ENCODE measurements around the gene MRPL39. TPM values are rescaled to one million over a fixed set of nuclear protein-coding genes. Genes with fewer than 3 reads are reported as not detected.
A peak's percentile ranks its signal among the peaks of the same experiment; 100 is the strongest.

The MRPL39 gene
- 10 to 100 TPM; 12.5 to 30.5 (median 28.1) TPM for total RNA-seq

GRCh38 chr21:25607151-25608043 lies at the start of gene MRPL39:
TSS of gene MRPL39 (minus strand) at chr21:25607481. CDS start at chr21:25607475, 6 bp downstream.
- peak; percentile 53 for DNase-seq
- no peaks in the 10 kb centered on the region for H3K9me3 ChIP-seq
- peaks cover 12 to 42% (median 18%) of the 10 kb centered on the region in 3 donors for H3K4me1 ChIP-seq
- 1% methylated on average over 14 to 26 of the region's 71 CpGs for WGBS, 2 donors
- peak within 1 kb of the TSS; percentile 85 to 92 (median 92) for H3K27ac ChIP-seq
- TF ChIP-seq CTCF (IDR thresholded peaks at IDR 0.05) (peak; percentile 24 to 63 (median 42)), POLR2A (IDR thresholded peaks at IDR 0.05) (peak in 1 of 4 donors; percentile 6)
- intact Hi-C loops (cut with DNase I), result loop anchor here (5.0 kb wide), 1 partner anchor 100 kb away; no protein-coding TSS in a partner anchor
- H3K27me3 ChIP-seq, result no peaks in the 10 kb centered on the region
- peaks cover 0 to 37% (median 8%) of the 10 kb centered on the region in 3 donors for H3K36me3 ChIP-seq
- peak within 1 kb of the TSS; percentile 81 to 97 (median 90) for H3K4me3 ChIP-seq

GRCh38 chr21:25656412-25656811 lies 49.1 kb upstream of the MRPL39 start:
- Histone ChIP-seq H3K9me3 (no peaks in the 10 kb centered on the region), H3K27me3 (no peaks in the 10 kb centered on the region), H3K27ac (no peak overlapping the region), H3K36me3 (no peaks in the 10 kb centered on the region), H3K4me1 (no peaks in the 10 kb centered on the region), H3K4me3 (no peak overlapping the region)
- intact Hi-C loops (cut with DNase I), result no loop called here
- 82 to 97% methylated on average over 2 of the region's 2 CpGs for WGBS, 2 donors
- no peak for DNase-seq
- TF ChIP-seq POLR2A (IDR thresholded peaks at IDR 0.05) (no peak), CTCF (IDR thresholded peaks at IDR 0.05) (no peak)

GRCh38 chr21:25649146-25649545 lies 41.9 kb upstream of the MRPL39 start:
- WGBS, 2 donors, result 68 to 71% methylated on average over 7 of the region's 7 CpGs
- no peaks in the 10 kb centered on the region for H3K27me3 ChIP-seq
- H3K4me1 ChIP-seq, result no peaks in the 10 kb centered on the region
- no peak overlapping the region for H3K4me3 ChIP-seq
- no peak overlapping the region for H3K27ac ChIP-seq
- TF ChIP-seq POLR2A (IDR thresholded peaks at IDR 0.05) (no peak), CTCF (IDR thresholded peaks at IDR 0.05) (no peak)
- no peak for DNase-seq
- H3K36me3 ChIP-seq, result no peaks in the 10 kb centered on the region
- intact Hi-C loops (cut with DNase I), result no loop called here
- H3K9me3 ChIP-seq, result no peaks in the 10 kb centered on the region

- WGBS, 2 donors, result 41 to 42% methylated on average over 5 of the region's 5 CpGs
- no peak for DNase-seq
- Histone ChIP-seq H3K36me3 (no peaks in the 10 kb centered on the region), H3K27me3 (no peaks in the 10 kb centered on the region), H3K4me3 (no peak overlapping the region), H3K27ac (no peak overlapping the region), H3K4me1 (no peaks in the 10 kb centered on the region), H3K9me3 (no peaks in the 10 kb centered on the region)
- intact Hi-C loops (cut with DNase I), result no loop called here
- TF ChIP-seq POLR2A (IDR thresholded peaks at IDR 0.05), result no peak
- no peak for TF ChIP-seq CTCF (IDR thresholded peaks at IDR 0.05)
Observed at GRCh38 chr21:25647647-25648046, 40.4 kb upstream of the MRPL39 start.

- Histone ChIP-seq H3K4me1 (no peaks in the 10 kb centered on the region), H3K27ac (no peak overlapping the region), H3K4me3 (no peak overlapping the region), H3K36me3 (no peaks in the 10 kb centered on the region), H3K9me3 (no peaks in the 10 kb centered on the region), H3K27me3 (no peaks in the 10 kb centered on the region)
- intact Hi-C loops (cut with DNase I), result no loop called here
- WGBS, 2 donors, result 50 to 60% methylated on average over 1 of the region's 1 CpG
- DNase-seq, result no peak
- no peak for TF ChIP-seq POLR2A (IDR thresholded peaks at IDR 0.05)
- TF ChIP-seq CTCF (IDR thresholded peaks at IDR 0.05), result no peak
Observed at GRCh38 chr21:25646474-25646873, 39.2 kb upstream of the MRPL39 start.
